Skin epidermis (tissue), 12 donors: ENCODE measurements around the gene MRPS10.

Experiments used
- H3K27ac ChIP-seq, 21 experiments: fragments of 200-600 bp; sonication (generic) in 11 of 21; one replicate each; pipeline ENCODE4 v1.5.0; 2020; ENCODE audit warnings: mild to moderate bottlenecking in 3 of 21, inconsistent platforms in 2 of 21, moderate library complexity in 2 of 21
- H3K4me3 ChIP-seq, 7 experiments: fragments of 200-600 bp; sonication (generic) in 2 of 7; one replicate each; pipeline ENCODE4 v1.5.0; 2020; ENCODE audit warnings: inconsistent platforms in 2 of 7, mild to moderate bottlenecking in 2 of 7, moderate library complexity in 1 of 7

The MRPS10 gene

GRCh38 chr6:42158011-42158410 lies 59.6 kb downstream of the MRPS10 start:
- H3K4me3 ChIP-seq: no peak overlapping the region
- peak overlapping the region in 8 of 21 experiments; percentile 10 to 61 (median 34) for H3K27ac ChIP-seq
